Subcutaneous abdominal adipose tissue (tissue), 5 donors: ENCODE results near the gene SEPTIN2.

Source experiments
- H3K27ac ChIP-seq: one replicate; pipeline ENCODE4 v1.7.0; 2013; ENCODE audit warnings: low read depth, mild to moderate bottlenecking, inconsistent platforms, low read length, moderate library complexity
- H3K27me3 ChIP-seq, 5 donors: one replicate each; pipeline ENCODE4 v1.7.0; 2013; ENCODE audit warnings: low read length in 5 of 5, inconsistent platforms in 1 of 5; ENCODE audit not compliant: control insufficient read depth in 5 of 5, insufficient read depth in 4 of 5
- H3K36me3 ChIP-seq, 5 donors: one replicate each; pipeline ENCODE4 v1.7.0; 2013; ENCODE audit warnings: low read length in 5 of 5; ENCODE audit not compliant: control insufficient read depth in 5 of 5, insufficient read depth in 5 of 5
- H3K4me1 ChIP-seq, 5 donors: one replicate each; pipeline ENCODE4 v1.7.0; 2013; ENCODE audit warnings: low read length in 5 of 5, mild to moderate bottlenecking in 3 of 5, moderate library complexity in 1 of 5; ENCODE audit not compliant: control insufficient read depth in 5 of 5, insufficient read depth in 5 of 5
- H3K4me3 ChIP-seq, 5 donors: one replicate each; pipeline ENCODE4 v1.7.0; 2013; ENCODE audit warnings: low read length in 5 of 5, low read depth in 1 of 5
- H3K9ac ChIP-seq, 5 donors: one replicate each; pipeline ENCODE4 v1.7.0; 2013; ENCODE audit warnings: low read length in 5 of 5, mild to moderate bottlenecking in 4 of 5, moderate library complexity in 3 of 5
- H3K9me3 ChIP-seq, 5 donors: one replicate each; pipeline ENCODE4 v1.7.0; 2013; ENCODE audit warnings: low read length in 5 of 5; ENCODE audit not compliant: control insufficient read depth in 5 of 5
- donor health status: healthy.
- donor health status: healthy.
- donor health status: healthy.
- donor health status: healthy.
- donor health status: healthy.

Gene SEPTIN2

DNA sequence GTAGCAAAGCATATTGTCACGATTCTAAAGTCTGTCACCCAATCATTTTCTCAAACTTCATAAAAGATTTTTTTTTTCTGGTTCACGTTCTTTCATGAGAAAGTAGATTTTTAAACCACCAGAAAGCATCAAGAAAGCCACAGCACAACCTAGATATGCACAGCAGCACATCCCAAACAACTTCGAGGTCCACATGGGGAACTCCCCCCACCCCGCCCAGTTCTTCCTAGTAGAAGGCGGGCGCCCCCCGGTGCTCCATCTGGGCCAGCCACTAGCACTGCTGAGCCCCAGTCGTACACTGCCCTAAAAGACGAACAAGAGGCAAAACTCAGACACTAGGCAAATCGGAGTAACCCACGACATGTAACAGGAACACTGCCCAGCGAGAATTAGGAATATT, 15.7 kb upstream of the SEPTIN2 start:
- H3K4me3 ChIP-seq: no peak overlapping the region
- no peak overlapping the region for H3K9ac ChIP-seq
- H3K4me1 ChIP-seq: peaks cover 3 to 43% (median 32%) of the 10 kb centered on the region in 5 donors
- no peak overlapping the region for H3K27ac ChIP-seq
- no peaks in the 10 kb centered on the region for H3K9me3 ChIP-seq
- H3K27me3 ChIP-seq: no peaks in the 10 kb centered on the region
- peaks cover 0 to 10% (median 6%) of the 10 kb centered on the region in 5 donors for H3K36me3 ChIP-seq

GRCh38 chr2:241302083-241302482, 13.6 kb upstream of the SEPTIN2 start:
- Histone ChIP-seq H3K9me3 (no peaks in the 10 kb centered on the region), H3K27me3 (no peaks in the 10 kb centered on the region), H3K4me3 (no peak overlapping the region), H3K4me1 (peaks cover 3 to 33% (median 23%) of the 10 kb centered on the region in 5 donors), H3K36me3 (peaks cover 0 to 6% (median 5%) of the 10 kb centered on the region in 5 donors), H3K27ac (no peak overlapping the region), H3K9ac (peak overlapping the region in 1 of 5 donors; percentile 57)

DNA sequence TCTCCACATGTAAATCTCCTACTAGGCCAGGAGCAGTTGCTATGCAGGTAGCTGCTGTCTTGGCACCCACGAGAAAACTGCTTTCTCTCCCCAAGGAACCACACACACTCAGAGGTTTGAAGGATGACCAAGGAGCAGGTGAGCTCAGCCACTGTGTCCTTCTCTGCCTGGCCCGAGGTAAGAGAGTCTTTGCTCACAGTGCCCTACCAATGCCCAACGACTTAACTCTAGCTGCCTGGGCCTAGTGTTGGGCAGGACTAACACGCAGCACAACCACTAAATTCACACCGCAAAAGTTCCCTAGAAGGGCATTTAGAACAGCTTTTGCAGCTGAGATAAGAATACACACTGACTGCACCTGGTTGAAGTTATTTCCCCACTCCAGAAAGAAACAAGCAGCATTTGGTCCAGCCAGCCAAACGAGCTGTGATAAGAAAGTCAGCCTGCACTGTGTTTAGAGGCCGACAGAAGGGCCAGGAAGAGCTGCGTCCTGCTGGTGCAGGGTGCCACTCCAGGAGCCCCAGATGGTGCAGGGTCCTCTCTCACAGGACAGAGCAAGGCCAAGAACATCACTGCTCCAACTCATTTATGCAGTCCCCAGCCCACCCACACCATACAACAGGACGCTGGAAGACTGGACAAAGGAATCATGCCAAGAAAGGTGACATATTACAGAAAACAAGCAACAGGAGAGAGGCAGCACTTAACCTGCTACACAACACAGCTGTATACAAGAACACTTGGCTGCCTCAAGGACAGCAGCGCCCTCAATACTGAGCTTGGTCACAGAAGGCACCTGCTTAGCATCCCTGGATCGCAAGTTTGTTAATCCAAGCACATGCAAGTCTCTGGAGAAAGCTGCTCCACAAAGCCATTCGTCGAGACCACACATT, 12.7 kb upstream of the SEPTIN2 start:
- H3K4me1 ChIP-seq: peaks cover 3 to 34% (median 23%) of the 10 kb centered on the region in 5 donors
- peak overlapping the region in 2 of 5 donors; percentile 2 to 28 for H3K9ac ChIP-seq
- no peaks in the 10 kb centered on the region for H3K27me3 ChIP-seq
- H3K4me3 ChIP-seq: no peak overlapping the region
- H3K36me3 ChIP-seq: no peaks in the 10 kb centered on the region
- H3K9me3 ChIP-seq: no peaks in the 10 kb centered on the region
- no peak overlapping the region for H3K27ac ChIP-seq

DNA sequence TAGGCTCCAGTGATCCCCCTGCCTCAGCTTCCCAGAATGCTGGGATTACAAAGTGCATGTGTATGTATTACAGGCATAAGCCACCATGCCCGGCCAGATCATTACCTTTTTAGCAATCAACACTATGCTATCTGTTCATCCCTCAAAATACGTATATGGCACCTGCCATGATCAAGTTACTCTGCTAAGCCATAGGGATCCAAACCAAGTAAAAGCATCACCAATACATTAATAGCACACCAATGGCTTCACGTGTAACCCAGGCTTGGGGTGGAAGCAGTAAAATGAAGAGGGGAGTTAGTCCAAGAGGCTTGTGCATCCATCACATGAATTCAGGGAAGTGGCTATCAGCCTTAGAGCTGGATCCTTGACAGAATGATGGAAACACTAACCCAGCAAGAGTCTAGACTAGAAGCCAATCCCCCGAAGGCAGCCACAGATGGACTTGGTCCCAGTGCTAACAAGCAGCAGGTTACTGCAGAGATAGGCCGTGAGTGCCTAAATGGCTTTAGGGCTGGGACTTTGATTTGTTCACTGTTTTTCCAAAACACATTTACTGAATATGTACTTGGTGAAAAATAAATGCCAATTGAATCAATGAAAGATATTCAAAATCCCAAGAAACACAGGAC, 11.6 kb upstream of the SEPTIN2 start:
- Histone ChIP-seq H3K4me3 (no peak overlapping the region), H3K27me3 (no peaks in the 10 kb centered on the region), H3K36me3 (no peaks in the 10 kb centered on the region), H3K4me1 (peaks cover 3 to 46% (median 27%) of the 10 kb centered on the region in 5 donors), H3K27ac (no peak overlapping the region), H3K9me3 (no peaks in the 10 kb centered on the region), H3K9ac (no peak overlapping the region)

DNA sequence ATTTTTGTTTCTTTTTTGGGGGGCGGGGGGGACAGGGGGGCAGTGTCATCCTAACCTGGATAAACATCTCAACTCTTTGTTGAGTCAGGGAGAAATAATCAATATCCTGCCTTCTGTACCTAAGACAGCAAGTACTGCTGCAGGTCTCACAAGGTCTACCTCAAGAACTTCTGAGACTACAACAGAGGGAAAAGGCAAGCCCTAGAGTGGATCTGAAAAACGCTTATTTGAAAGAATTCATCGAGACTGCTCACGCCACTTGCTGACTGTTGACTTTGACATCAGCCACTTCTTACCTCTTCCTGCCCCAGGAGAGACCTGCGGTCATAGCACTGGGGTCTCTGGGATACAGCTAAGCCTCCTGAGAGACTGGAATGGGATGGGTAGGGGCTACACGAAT, 8.7 kb upstream of the SEPTIN2 start:
- Histone ChIP-seq H3K9me3 (no peaks in the 10 kb centered on the region), H3K27me3 (no peaks in the 10 kb centered on the region), H3K4me3 (no peak overlapping the region), H3K4me1 (peaks cover 3 to 52% (median 31%) of the 10 kb centered on the region in 5 donors), H3K36me3 (no peaks in the 10 kb centered on the region), H3K27ac (no peak overlapping the region), H3K9ac (no peak overlapping the region)

- H3K27ac ChIP-seq: no peak overlapping the region
- H3K27me3 ChIP-seq: no peaks in the 10 kb centered on the region
- no peaks in the 10 kb centered on the region for H3K36me3 ChIP-seq
- H3K4me3 ChIP-seq: no peak overlapping the region
- H3K9me3 ChIP-seq: no peaks in the 10 kb centered on the region
- H3K9ac ChIP-seq: no peak overlapping the region
- peaks cover 0 to 40% (median 19%) of the 10 kb centered on the region in 5 donors for H3K4me1 ChIP-seq
Observed at GRCh38 chr2:241308267-241308666, 7.5 kb upstream of the SEPTIN2 start.

DNA sequence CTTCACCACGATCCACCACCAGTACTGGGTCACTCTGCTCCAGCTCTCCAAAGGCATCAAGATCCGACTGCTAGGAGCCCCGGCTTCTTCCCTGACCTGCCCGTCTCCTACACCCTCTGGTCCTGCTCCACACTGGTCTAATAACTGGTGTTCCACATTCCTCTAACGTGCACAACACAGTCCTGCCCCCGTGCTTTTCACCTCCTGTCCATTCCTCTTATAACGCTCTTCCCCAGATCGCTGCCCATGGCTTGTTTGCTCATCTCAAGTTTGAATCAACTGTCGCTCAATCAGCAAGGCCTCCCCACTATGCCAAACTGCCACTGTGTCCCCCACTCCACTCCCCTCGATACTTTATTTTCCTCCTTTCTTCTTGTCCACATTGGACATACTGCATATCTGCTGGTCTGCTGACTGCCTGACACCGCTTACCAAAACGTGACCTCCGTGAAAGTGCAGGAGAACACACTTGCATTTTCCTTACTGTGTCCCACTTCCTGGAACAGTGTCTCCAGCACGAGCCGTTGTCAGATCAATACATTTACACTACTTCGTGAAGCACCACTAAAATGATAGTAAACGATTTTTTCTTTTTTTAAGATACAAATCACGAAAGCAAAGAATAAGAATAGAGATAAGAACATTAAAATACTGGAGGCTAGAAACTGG, 6.8 kb upstream of the SEPTIN2 start:
- Histone ChIP-seq H3K9ac (peak overlapping the region in 1 of 5 donors; percentile 7), H3K27ac (no peak overlapping the region), H3K9me3 (no peaks in the 10 kb centered on the region), H3K4me1 (peaks cover 0 to 41% (median 21%) of the 10 kb centered on the region in 5 donors), H3K4me3 (no peak overlapping the region), H3K36me3 (no peaks in the 10 kb centered on the region), H3K27me3 (no peaks in the 10 kb centered on the region)

DNA sequence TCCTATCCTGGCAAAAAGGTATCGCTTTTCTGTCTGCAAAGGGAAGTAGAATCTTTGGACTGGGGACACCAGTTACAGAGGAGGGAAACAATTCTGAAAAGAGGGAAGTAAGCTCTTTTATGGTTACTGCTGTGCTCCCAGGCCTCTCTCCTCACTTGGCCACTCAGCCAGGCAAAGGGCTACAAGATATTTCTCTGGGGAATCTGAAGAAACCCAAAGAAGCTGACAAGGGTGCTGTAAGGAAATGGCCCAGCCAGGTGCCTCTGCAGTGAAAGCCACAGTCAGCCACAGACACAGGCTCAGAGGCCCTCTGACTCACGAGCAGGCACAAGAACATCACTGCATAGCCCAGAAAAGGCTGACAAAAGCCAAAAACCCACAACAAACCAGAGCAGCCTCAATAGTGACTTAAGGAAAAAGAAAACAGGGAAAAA, 6.0 kb upstream of the SEPTIN2 start:
- H3K9me3 ChIP-seq: no peaks in the 10 kb centered on the region
- H3K9ac ChIP-seq: peak overlapping the region in 2 of 5 donors; percentile 12 to 29
- no peak overlapping the region for H3K4me3 ChIP-seq
- no peak overlapping the region for H3K27ac ChIP-seq
- H3K4me1 ChIP-seq: peaks cover 0 to 43% (median 28%) of the 10 kb centered on the region in 5 donors
- no peaks in the 10 kb centered on the region for H3K36me3 ChIP-seq
- H3K27me3 ChIP-seq: no peaks in the 10 kb centered on the region

- Histone ChIP-seq H3K4me1 (peaks cover 0 to 41% (median 28%) of the 10 kb centered on the region in 5 donors), H3K27ac (no peak overlapping the region), H3K36me3 (no peaks in the 10 kb centered on the region), H3K9me3 (no peaks in the 10 kb centered on the region), H3K27me3 (no peaks in the 10 kb centered on the region), H3K9ac (no peak overlapping the region), H3K4me3 (no peak overlapping the region)
Observed at GRCh38 chr2:241310917-241311566, 4.7 kb upstream of the SEPTIN2 start.
